HG03565 (cell line): ENCODE measurements around the gene CDH13.

Source experiments
- ATAC-seq: cut with Tn5 transposase; IDR thresholded peaks from one replicate; pipeline ENCODE4 v1.9.1; 2021; ENCODE audit warnings: mild to moderate bottlenecking, moderate library complexity; ENCODE audit not compliant: unreplicated experiment

Gene CDH13

GRCh38 chr16:83098536-83098935, 471.8 kb downstream of the CDH13 start:
- no peak for ATAC-seq

GRCh38 chr16:83100679-83101078, 473.9 kb downstream of the CDH13 start:
- no peak for ATAC-seq

- ATAC-seq, result no peak
These were observed 475.6 kb downstream of the CDH13 start for GRCh38 chr16:83102336-83102735.

GRCh38 chr16:83105279-83106077, 478.7 kb downstream of the CDH13 start:
- no peak for ATAC-seq

GRCh38 chr16:83109490-83110125, 482.8 kb downstream of the CDH13 start:
- ATAC-seq, result no peak

- no peak for ATAC-seq
These were observed 483.5 kb downstream of the CDH13 start for GRCh38 chr16:83110269-83110668.

- ATAC-seq, result no peak
These were observed 486.5 kb downstream of the CDH13 start for GRCh38 chr16:83113317-83113716.

GRCh38 chr16:83113811-83114210, 487.0 kb downstream of the CDH13 start:
- ATAC-seq, result no peak

- ATAC-seq, result no peak
These were observed 488.9 kb downstream of the CDH13 start for GRCh38 chr16:83115491-83116232.

GRCh38 chr16:83116274-83116892, 489.6 kb downstream of the CDH13 start:
- no peak for ATAC-seq

GRCh38 chr16:83117810-83118209, 491.0 kb downstream of the CDH13 start:
- no peak for ATAC-seq

- ATAC-seq, result no peak
These were observed 491.6 kb downstream of the CDH13 start for GRCh38 chr16:83118365-83118764.

GRCh38 chr16:83125999-83126568, 499.3 kb downstream of the CDH13 start:
- ATAC-seq, result no peak

GRCh38 chr16:83128041-83128440, 501.3 kb downstream of the CDH13 start:
- ATAC-seq, result no peak

- ATAC-seq, result no peak
These were observed 503.3 kb downstream of the CDH13 start for GRCh38 chr16:83130039-83130438.

- no peak for ATAC-seq
These were observed 507.9 kb downstream of the CDH13 start for GRCh38 chr16:83134638-83135037.

- ATAC-seq, result no peak
These were observed 509.6 kb downstream of the CDH13 start for GRCh38 chr16:83136419-83136818.

GRCh38 chr16:83136924-83137323, 510.2 kb downstream of the CDH13 start:
- no peak for ATAC-seq

- no peak for ATAC-seq
These were observed 510.6 kb downstream of the CDH13 start for GRCh38 chr16:83137326-83137781.

- ATAC-seq, result no peak
These were observed 511.1 kb downstream of the CDH13 start for GRCh38 chr16:83137894-83138293.

GRCh38 chr16:83138512-83138911, 511.7 kb downstream of the CDH13 start:
- no peak for ATAC-seq
